H1 (cell line): Measurements from ENCODE around the gene XYLB. TPM values are rescaled to one million over a fixed set of nuclear protein-coding genes. Genes with fewer than 3 reads are reported as not detected.

Experiments
- GABPA ChIP-seq: IDR thresholded peaks from 2 replicates; pipeline ENCODE4 v1.6.1; 2011; ENCODE audit warnings: mild to moderate bottlenecking, low read length, moderate library complexity, borderline replicate concordance; ENCODE audit not compliant: insufficient read depth
- SAP30 ChIP-seq: fragments of 300-600 bp; sonication (generic); IDR thresholded peaks from 2 replicates; pipeline ENCODE4 v1.7.1; 2012; ENCODE audit warnings: low read length, moderate library complexity, mild to moderate bottlenecking, inconsistent platforms; ENCODE audit not compliant: insufficient read depth, insufficient replicate concordance
- YY1 ChIP-seq: IDR thresholded peaks from 2 replicates; pipeline ENCODE4 v1.6.1; 2011; ENCODE audit warnings: low read depth, mild to moderate bottlenecking, low read length
- polyA plus RNA-seq, 7 experiments: library from polyadenylated mRNA; depleted of rRNA in 3 of 7; stranded (reverse) in 5 of 7; unstranded in 2 of 7; fragments of >200 nt in 5 of 7; fragments of 200-250 nt in 2 of 7; gene quantifications; 1 replicate in 5 of 7; 2 replicates in 1 of 7; 4 replicates in 1 of 7; pipeline versions ENCODE4 v1.2.1 to v1.2.3, GENCODE V29; 2011 to 2013; ENCODE audit warnings: missing spikeins in 2 of 7, mixed read lengths in 2 of 7
- total RNA-seq: library from RNA; stranded (reverse); fragmentation: NEBNext Ultra II Directional; extraction: Animal tissue kit (Norgen Biotek cat#: 25700); gene quantifications from 2 replicates; pipeline ENCODE4 v1.2.1, GENCODE V29; 2021
- TF ChIP-seq, protein P1 (sequence below), 3 experiments: IDR thresholded peaks; 1 replicate in 2 of 3; 2 replicates in 1 of 3; pipeline versions ENCODE4 v1.5.1 to v1.6.1; 2011; ENCODE audit warnings: low read length in 3 of 3, mild to moderate bottlenecking in 3 of 3, inconsistent platforms in 2 of 3, low read depth in 1 of 3, moderate library complexity in 1 of 3; ENCODE audit not compliant: insufficient read depth in 1 of 3; ENCODE audit errors: control extremely low read depth in 1 of 3

XYLB gene
- total and polyA plus RNA-seq, 2 of the 8 experiments (the other 6 are each of a cell fraction or from before 2014, with no cell fraction given) = 1.7 to 5.5 TPM

DNA sequence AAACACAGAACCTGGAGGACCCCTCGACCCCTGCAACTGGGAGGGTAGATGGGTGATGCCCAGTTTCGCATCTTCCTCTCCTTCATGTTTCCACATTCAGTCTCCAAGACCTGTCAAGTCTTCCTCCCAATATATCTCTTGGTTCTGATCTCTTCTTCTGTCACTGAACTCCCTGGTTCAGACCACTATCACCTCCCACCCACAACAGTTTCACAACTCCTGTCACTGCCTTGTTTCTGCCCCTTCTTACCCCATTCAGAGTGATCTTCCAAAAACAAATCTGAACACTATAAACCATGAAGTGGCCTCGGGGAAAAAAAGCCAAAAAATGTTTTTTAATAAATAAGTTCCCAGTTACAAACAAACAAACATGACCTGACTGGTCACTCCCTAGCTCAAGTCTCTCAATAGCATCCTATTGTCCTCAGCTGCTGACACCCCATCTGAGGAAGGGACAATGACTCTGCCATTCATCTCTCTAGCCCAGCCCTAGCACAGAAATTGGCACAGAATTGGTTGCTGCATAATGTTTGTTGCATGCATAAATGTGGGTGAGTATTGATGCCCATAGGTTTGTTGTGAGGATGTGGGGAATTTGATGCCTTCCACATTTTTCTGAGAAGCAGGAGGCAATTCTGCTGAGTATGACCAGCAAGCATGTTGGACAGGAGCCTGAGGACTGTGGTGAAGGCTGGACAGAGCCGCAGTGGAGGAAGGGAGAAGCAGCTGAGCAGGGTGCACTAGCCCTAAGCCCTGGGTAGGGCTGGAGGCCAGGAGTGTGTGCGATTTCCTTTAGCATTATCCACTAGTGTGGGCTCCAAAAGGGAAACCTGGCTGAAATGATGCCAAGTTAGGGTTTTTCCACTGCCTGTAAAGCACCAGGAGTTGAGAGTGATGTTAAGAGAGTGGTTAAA, 12.2 kb upstream of the XYLB start (continued):
- TF ChIP-seq GABPA (no peak), SAP30 (no peak), YY1 (no peak)
- TF ChIP-seq, protein P1, sequence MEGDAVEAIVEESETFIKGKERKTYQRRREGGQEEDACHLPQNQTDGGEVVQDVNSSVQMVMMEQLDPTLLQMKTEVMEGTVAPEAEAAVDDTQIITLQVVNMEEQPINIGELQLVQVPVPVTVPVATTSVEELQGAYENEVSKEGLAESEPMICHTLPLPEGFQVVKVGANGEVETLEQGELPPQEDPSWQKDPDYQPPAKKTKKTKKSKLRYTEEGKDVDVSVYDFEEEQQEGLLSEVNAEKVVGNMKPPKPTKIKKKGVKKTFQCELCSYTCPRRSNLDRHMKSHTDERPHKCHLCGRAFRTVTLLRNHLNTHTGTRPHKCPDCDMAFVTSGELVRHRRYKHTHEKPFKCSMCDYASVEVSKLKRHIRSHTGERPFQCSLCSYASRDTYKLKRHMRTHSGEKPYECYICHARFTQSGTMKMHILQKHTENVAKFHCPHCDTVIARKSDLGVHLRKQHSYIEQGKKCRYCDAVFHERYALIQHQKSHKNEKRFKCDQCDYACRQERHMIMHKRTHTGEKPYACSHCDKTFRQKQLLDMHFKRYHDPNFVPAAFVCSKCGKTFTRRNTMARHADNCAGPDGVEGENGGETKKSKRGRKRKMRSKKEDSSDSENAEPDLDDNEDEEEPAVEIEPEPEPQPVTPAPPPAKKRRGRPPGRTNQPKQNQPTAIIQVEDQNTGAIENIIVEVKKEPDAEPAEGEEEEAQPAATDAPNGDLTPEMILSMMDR (IDR thresholded peaks at IDR 0.05; ENCODE audit: control extremely low read depth in 1 of 3, insufficient read depth in 1 of 3, low read depth in 1 of 3, low read length in 3 of 3) = no peak
